A673 (cell line): ENCODE results near the gene MED12L.

Experiments used
- CTCF ChIP-seq: fragments of 300-800, 200-600 bp; sonication (generic); conservative IDR thresholded peaks from 2 replicates; pipeline ENCODE4 v1.5.1; 2017; ENCODE audit warnings: low read depth, mild to moderate bottlenecking, antibody characterized with exemption, low read length, moderate library complexity, mixed read lengths
- EZH2 ChIP-seq: fragments of 200-600 bp; sonication (generic); IDR thresholded peaks from 2 replicates; pipeline ENCODE4 v1.6.1; 2017; ENCODE audit warnings: borderline replicate concordance, low read depth, mild to moderate bottlenecking, mixed read lengths, antibody characterized with exemption, low read length; ENCODE audit not compliant: poor library complexity, severe bottlenecking

GRCh38 chr3:151159806-151160205 is 74.3 kb downstream of the MED12L start:
- TF ChIP-seq EZH2 (no peak), CTCF (no peak)
